H1 (cell line): ENCODE data around the gene CPEB1. TPM values are rescaled to one million over a fixed set of nuclear protein-coding genes. Genes with fewer than 3 reads are reported as not detected.

ENCODE experiments used
- CTCF ChIA-PET: fragments of 300-600 bp; sonication (Branson Sonifier 250); formaldehyde crosslinking; loops from one replicate; lab custom pipeline; 2021; ENCODE audit not compliant: partially characterized antibody; lab: Charles Lee
- POLR2A ChIA-PET: fragments of 300-600 bp; sonication (Branson Sonifier 250); formaldehyde crosslinking; loops from one replicate; lab custom pipeline; 2021; ENCODE audit warnings: inconsistent platforms; ENCODE audit not compliant: partially characterized antibody; lab: Charles Lee
- DNase-seq, 2 experiments: peaks; one replicate each; pipeline versions ENCODE4 v3.0.0 to v3.0.0-alpha.2; 2010 to 2022; ENCODE audit warnings: low spot score in 2 of 2, low read depth in 1 of 2, mixed read lengths in 1 of 2
- FAIRE-seq: peaks from 2 replicates; lab custom pipeline; 2011; peaks lifted over from hg19 to GRCh38; lab: Jason Lieb, UNC
- H2AFZ ChIP-seq: 2 replicates; pipeline ENCODE4 v1.8.1; 2012; ENCODE audit warnings: low read length, inconsistent platforms
- H2AK5ac ChIP-seq: 2 replicates; pipeline ENCODE4 v1.6.1; 2013; ENCODE audit warnings: low read depth, low read length
- H2BK120ac ChIP-seq: replicated peaks from 2 replicates; pipeline ENCODE3; 2013; ENCODE audit warnings: low read depth, low read length, inconsistent platforms
- H2BK12ac ChIP-seq: 2 replicates; pipeline ENCODE4 v1.6.1; 2013; ENCODE audit warnings: low read depth, low read length
- H2BK15ac ChIP-seq: 2 replicates; pipeline ENCODE4 v1.6.1; 2013; ENCODE audit warnings: low read length
- H2BK20ac ChIP-seq: 2 replicates; pipeline ENCODE4 v1.6.1; 2013; ENCODE audit warnings: low read length
- H2BK5ac ChIP-seq: 2 replicates; pipeline ENCODE4 v1.6.1; 2013; ENCODE audit warnings: low read depth, low read length
- H3K14ac ChIP-seq: 2 replicates; pipeline ENCODE4 v1.6.1; 2013; ENCODE audit warnings: inconsistent platforms; ENCODE audit not compliant: insufficient read length
- H3K18ac ChIP-seq: 2 replicates; pipeline ENCODE4 v1.6.1; 2013; ENCODE audit warnings: low read length; ENCODE audit errors: extremely low read depth
- H3K23ac ChIP-seq: 2 replicates; pipeline ENCODE4 v1.6.1; 2013; ENCODE audit warnings: inconsistent platforms; ENCODE audit not compliant: insufficient read length
- H3K23me2 ChIP-seq: 2 replicates; pipeline ENCODE4 v1.6.1; 2013; ENCODE audit warnings: low read depth, low read length
- H3K27ac ChIP-seq: 2 replicates; pipeline ENCODE4 v1.6.1; 2011; ENCODE audit warnings: low read depth, low read length, inconsistent platforms
- H3K27me3 ChIP-seq, 4 experiments: replicated peaks in 1 of 4; 1 replicate in 1 of 4; 2 replicates in 3 of 4; pipeline versions ENCODE4 v1.6.1 to v1.8.1; 2011 to 2013; ENCODE audit warnings: low read length in 3 of 4, mild to moderate bottlenecking in 3 of 4, inconsistent platforms in 2 of 4, mixed read lengths in 2 of 4, moderate library complexity in 1 of 4; ENCODE audit not compliant: control insufficient read depth in 3 of 4, insufficient read depth in 3 of 4; ENCODE audit errors: extremely low read depth in 1 of 4
- H3K36me3 ChIP-seq, 4 experiments: 2 replicates each; pipeline versions ENCODE4 v1.6.1 to v1.8.1; 2011 to 2013; ENCODE audit warnings: mild to moderate bottlenecking in 4 of 4, low read length in 3 of 4, moderate library complexity in 2 of 4, control low read depth in 1 of 4, inconsistent platforms in 1 of 4; ENCODE audit not compliant: insufficient read depth in 4 of 4, control insufficient read depth in 2 of 4
- H3K4ac ChIP-seq: replicated peaks from 2 replicates; pipeline ENCODE3; 2013; ENCODE audit warnings: low read length, low read depth, mixed read lengths, inconsistent platforms; ENCODE audit not compliant: insufficient read length
- H3K4me1 ChIP-seq, 4 experiments: replicated peaks in 1 of 4; 1 replicate in 1 of 4; 2 replicates in 3 of 4; pipeline versions ENCODE4 v1.6.1 to v1.8.1; 2011 to 2013; ENCODE audit warnings: low read length in 3 of 4, inconsistent platforms in 2 of 4, mixed read lengths in 1 of 4; ENCODE audit not compliant: insufficient read depth in 4 of 4, control insufficient read depth in 3 of 4
- H3K4me2 ChIP-seq, 2 experiments: 2 replicates each; pipeline versions ENCODE4 v1.6.1 to v1.8.1; 2011 to 2013; ENCODE audit warnings: low read depth in 2 of 2, low read length in 2 of 2, control low read depth in 1 of 2, inconsistent platforms in 1 of 2, mild to moderate bottlenecking in 1 of 2; ENCODE audit not compliant: insufficient read depth in 1 of 2
- H3K4me3 ChIP-seq, 4 experiments: fragments of 200-600, 300-600 bp in 1 of 4; sonication (generic), shearing (Covaris generic), sonication (Bioruptor Twin) in 1 of 4; 2 replicates each; pipeline versions ENCODE4 v1.5.1 to v1.8.1; 2011 to 2016; ENCODE audit warnings: low read length in 4 of 4, low read depth in 3 of 4, control low read depth in 2 of 4, inconsistent platforms in 2 of 4, mild to moderate bottlenecking in 2 of 4, mixed read lengths in 1 of 4, moderate library complexity in 1 of 4; ENCODE audit not compliant: insufficient read depth in 2 of 4; ENCODE audit errors: extremely low read depth in 1 of 4
- H3K56ac ChIP-seq: replicated peaks from 2 replicates; pipeline ENCODE3; 2013; ENCODE audit warnings: low read depth, mild to moderate bottlenecking, mixed read lengths, low read length, inconsistent platforms; ENCODE audit not compliant: insufficient read length
- H3K79me1 ChIP-seq: 2 replicates; pipeline ENCODE4 v1.6.1; 2013; ENCODE audit warnings: low read depth, low read length, control low read depth
- H3K79me2 ChIP-seq, 2 experiments: 2 replicates each; pipeline versions ENCODE4 v1.6.1 to v1.8.1; 2012 to 2013; ENCODE audit warnings: low read length in 2 of 2, mild to moderate bottlenecking in 2 of 2, inconsistent platforms in 1 of 2; ENCODE audit not compliant: insufficient read depth in 2 of 2, control insufficient read depth in 1 of 2
- H3K9ac ChIP-seq, 4 experiments: replicated peaks in 1 of 4; 1 replicate in 1 of 4; 2 replicates in 3 of 4; pipeline versions ENCODE4 v1.6.1 to v1.8.1; 2011 to 2013; ENCODE audit warnings: low read depth in 3 of 4, low read length in 3 of 4, control low read depth in 2 of 4, mild to moderate bottlenecking in 2 of 4, moderate library complexity in 2 of 4, inconsistent platforms in 1 of 4; ENCODE audit errors: extremely low read depth in 1 of 4
- H3K9me3 ChIP-seq, 2 experiments: 2 replicates each; pipeline versions ENCODE4 v1.6.1 to v1.8.1; 2012 to 2013; ENCODE audit warnings: mild to moderate bottlenecking in 2 of 2, moderate library complexity in 2 of 2, control low read depth in 1 of 2, inconsistent platforms in 1 of 2, low read depth in 1 of 2, low read length in 1 of 2, mixed read lengths in 1 of 2; ENCODE audit not compliant: insufficient read depth in 2 of 2
- H4K20me1 ChIP-seq, 2 experiments: replicated peaks in 1 of 2; 2 replicates each; pipeline versions ENCODE3 to v1.8.1; 2011 to 2013; ENCODE audit warnings: inconsistent platforms in 2 of 2, low read length in 2 of 2, mild to moderate bottlenecking in 1 of 2; ENCODE audit not compliant: insufficient read depth in 2 of 2, control insufficient read depth in 1 of 2
- H4K5ac ChIP-seq: 2 replicates; pipeline ENCODE4 v1.6.1; 2013; ENCODE audit warnings: low read length, low read depth, mixed read lengths, inconsistent platforms; ENCODE audit not compliant: insufficient read length
- H4K8ac ChIP-seq: 2 replicates; pipeline ENCODE4 v1.8.0; 2013; ENCODE audit warnings: mild to moderate bottlenecking, moderate library complexity, low read length, inconsistent platforms; ENCODE audit not compliant: insufficient read depth; ENCODE audit errors: extremely low read depth
- H4K91ac ChIP-seq: replicated peaks from 2 replicates; pipeline ENCODE3; 2013; ENCODE audit warnings: low read length, mixed read lengths, inconsistent platforms; ENCODE audit not compliant: insufficient read length
- BRCA1 ChIP-seq: IDR thresholded peaks from 2 replicates; pipeline ENCODE4 v1.6.1; 2012; ENCODE audit warnings: low read depth, low read length, improper control_type of control experiment
- HDAC2 ChIP-seq, 2 experiments: fragments of 300-600 bp in 1 of 2; sonication (generic) in 1 of 2; IDR thresholded peaks; 2 replicates each; pipeline ENCODE4 v1.6.1; 2011 to 2012; ENCODE audit warnings: low read depth in 2 of 2, low read length in 2 of 2, mild to moderate bottlenecking in 2 of 2, moderate library complexity in 2 of 2, borderline replicate concordance in 1 of 2, inconsistent platforms in 1 of 2
- SP1 ChIP-seq: IDR thresholded peaks from 2 replicates; pipeline ENCODE4 v1.6.1; 2011; ENCODE audit warnings: low read depth, low read length
- SP2 ChIP-seq: IDR thresholded peaks from 2 replicates; pipeline ENCODE4 v1.6.1; 2012; ENCODE audit warnings: mild to moderate bottlenecking, low read length, inconsistent platforms
- ZNF274 ChIP-seq: IDR thresholded peaks from 2 replicates; pipeline ENCODE4 v1.7.0; 2012; ENCODE audit warnings: low read length, borderline replicate concordance; ENCODE audit errors: extremely low read depth
- WGBS, 2 experiments: shearing (Covaris generic) in 1 of 2; methylation state at CpG; one replicate each; pipeline versions ENCODE4 v1.1.6 to v1.1.7; 2013 to 2015; ENCODE audit warnings: low lambda C conversion rate in 2 of 2, mixed read lengths in 2 of 2, inconsistent platforms in 1 of 2, low coverage in 1 of 2, missing lambda C conversion rate in 1 of 2; ENCODE audit not compliant: insufficient replicate concordance in 2 of 2, insufficient coverage in 1 of 2, insufficient read length in 1 of 2; ENCODE audit errors: extremely low coverage in 1 of 2, missing lambda C conversion rate in 1 of 2; 5-methylcytosine and 5-hydroxymethylcytosine counted together
- polyA plus RNA-seq, 7 experiments: library from polyadenylated mRNA; depleted of rRNA in 3 of 7; stranded (reverse) in 5 of 7; unstranded in 2 of 7; fragments of >200 nt in 5 of 7; fragments of 200-250 nt in 2 of 7; gene quantifications; 1 replicate in 5 of 7; 2 replicates in 1 of 7; 4 replicates in 1 of 7; pipeline versions ENCODE4 v1.2.1 to v1.2.3, GENCODE V29; 2011 to 2013; ENCODE audit warnings: missing spikeins in 2 of 7, mixed read lengths in 2 of 7
- total RNA-seq: library from RNA; stranded (reverse); fragmentation: NEBNext Ultra II Directional; extraction: Animal tissue kit (Norgen Biotek cat#: 25700); gene quantifications from 2 replicates; pipeline ENCODE4 v1.2.1, GENCODE V29; 2021

The CPEB1 gene
- total and polyA plus RNA-seq, 2 of the 8 experiments (the other 6 are each of a cell fraction or from before 2014, with no cell fraction given): 4.4 to 4.5 TPM

- Histone ChIP-seq H2BK12ac (no peak overlapping the region), H4K91ac (no peak overlapping the region), H2AK5ac (no peak overlapping the region), H3K27ac (no peak overlapping the region), H2BK5ac (no peak overlapping the region; the same call in 1 of the 2 replicates), H3K4me1 (peaks cover 0 to 2% (median under 1%) of the 10 kb centered on the region in 4 experiments; a peak in 2 of 7 replicates), H3K4ac (no peak overlapping the region), H3K9ac (no peak overlapping the region), H4K20me1 (peaks cover 10 to 15% of the 10 kb centered on the region in 2 experiments), H2BK120ac (no peak overlapping the region), H2BK15ac (no peak overlapping the region), H3K18ac (no peak overlapping the region), H3K56ac (no peak overlapping the region), H2AFZ (no peak overlapping the region), H4K5ac (no peak overlapping the region), H3K4me3 (no peak overlapping the region), H3K23me2 (no peaks in the 10 kb centered on the region; the same call in 1 of the 2 replicates), H3K14ac (no peak overlapping the region), H3K9me3 (no peaks in the 10 kb centered on the region), H4K8ac (no peak overlapping the region), H3K79me2 (peaks cover 0 to 8% of the 10 kb centered on the region in 2 experiments; a peak in 2 of 4 replicates), H3K4me2 (no peak overlapping the region), H3K36me3 (peaks cover 14 to 36% (median 28%) of the 10 kb centered on the region in 4 experiments), H3K79me1 (0 out of 2 replicates have a peak, but pooled peaks cover 2% of the 10 kb centered on the region), H3K27me3 (no peaks in the 10 kb centered on the region), H2BK20ac (no peak overlapping the region), H3K23ac (no peak overlapping the region)
- WGBS, 2 experiments: 95% methylated on average over 9 of the region's 9 CpGs; no CpG with 5 or more reads in 1 of the 2 experiments
- FAIRE-seq (no peak), DNase-seq (no peak)
- POLR2A ChIA-PET: interaction anchor here (0.9 to 7.0 kb wide), 3 partner anchors 7 to 482 kb away, joined by 3 to 125 read pairs (median 3); partner anchors contain the start of gene RPS17
- CTCF ChIA-PET: interaction anchor here (1.1 to 5.1 kb wide), 3 partner anchors 9 to 150 kb away, joined by 3 to 54 read pairs (median 9); partner anchors contain the start of gene RPS17
- TF ChIP-seq SP2 (no peak), SP1 (no peak), BRCA1 (no peak), HDAC2 (IDR thresholded peaks at IDR 0.05; ENCODE audit: borderline replicate concordance in 1 of 2, low read depth in 2 of 2, low read length in 2 of 2) (no peak), ZNF274 (no peak)
Observed at GRCh38 chr15:82532383-82532990, 114.7 kb downstream of the CPEB1 start.
